ENCODE measurements around the gene FBXO33. TPM values are rescaled to one million over a fixed set of nuclear protein-coding genes. Genes with fewer than 3 reads are reported as not detected.

Gene FBXO33
- total RNA-seq, 1 experiment from 2014 or later: 21.9 TPM

DNA sequence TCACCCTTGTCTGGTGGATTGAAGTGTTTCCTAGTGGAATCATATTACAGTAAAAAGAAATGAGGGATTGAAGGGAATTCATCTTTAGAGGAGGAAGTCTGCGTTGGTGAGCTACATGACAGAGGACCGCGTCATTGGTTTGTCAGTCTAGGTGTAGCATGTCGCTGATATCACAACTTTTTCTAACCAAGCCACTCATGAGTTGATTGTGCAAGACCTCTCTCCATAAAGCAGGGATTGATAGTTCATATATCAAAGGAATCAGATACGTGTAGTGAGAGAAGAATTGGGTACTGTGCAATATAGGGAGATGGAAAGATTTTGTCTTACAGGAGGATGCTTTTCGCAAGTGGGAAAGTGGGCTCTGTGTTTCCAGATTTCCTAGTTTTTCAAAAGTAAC is 3.0 kb upstream of the FBXO33 start:
- H2AFZ ChIP-seq (ENCODE audit: low read length): no peak overlapping the region
- H3K9ac ChIP-seq (ENCODE audit: low read length): no peak overlapping the region
- peaks cover 10% of the 10 kb centered on the region; the same call in 1 of the 2 replicates for H4K20me1 ChIP-seq (ENCODE audit: low read length)
- H3K4me1 ChIP-seq (ENCODE audit: insufficient read depth, low read length): peaks cover 21% of the 10 kb centered on the region
- DNase-seq: no peak
- intact Hi-C loops (cut with micrococcal nuclease): no loop called here
- H3K79me2 ChIP-seq (ENCODE audit: low read length): peaks cover 12% of the 10 kb centered on the region
- H3F3A ChIP-seq (ENCODE audit: low read length, unreplicated experiment): no peaks in the 10 kb centered on the region
- ATAC-seq: no peak
- no peaks in the 10 kb centered on the region for H3K9me2 ChIP-seq (replicated peaks; ENCODE audit: low read length)
- CTCF ChIA-PET: no interaction called here
- no peak overlapping the region for H3K4me3 ChIP-seq (ENCODE audit: low read length)
- H3K27me3 ChIP-seq (ENCODE audit: low read length): no peaks in the 10 kb centered on the region
- H3K27ac ChIP-seq (ENCODE audit: low read length): no peak overlapping the region
- POLR2A ChIA-PET (ENCODE audit: unreplicated experiment): no interaction called here
- no peaks in the 10 kb centered on the region for H3K9me3 ChIP-seq (ENCODE audit: low read length)
- BruUV-seq (replicated peaks): no TSS peak
- no peaks in the 10 kb centered on the region for H3K36me3 ChIP-seq (ENCODE audit: low read depth, low read length)
- no peak overlapping the region for H3K4me2 ChIP-seq (ENCODE audit: low read length)
- TF ChIP-seq EZH2 (IDR thresholded peaks at IDR 0.05; ENCODE audit: low read length, unreplicated experiment) (no peak), EZH2phosphoT487 (IDR thresholded peaks at IDR 0.05; ENCODE audit: borderline replicate concordance, low read length) (no peak)
- TF ChIP-seq, protein P1, sequence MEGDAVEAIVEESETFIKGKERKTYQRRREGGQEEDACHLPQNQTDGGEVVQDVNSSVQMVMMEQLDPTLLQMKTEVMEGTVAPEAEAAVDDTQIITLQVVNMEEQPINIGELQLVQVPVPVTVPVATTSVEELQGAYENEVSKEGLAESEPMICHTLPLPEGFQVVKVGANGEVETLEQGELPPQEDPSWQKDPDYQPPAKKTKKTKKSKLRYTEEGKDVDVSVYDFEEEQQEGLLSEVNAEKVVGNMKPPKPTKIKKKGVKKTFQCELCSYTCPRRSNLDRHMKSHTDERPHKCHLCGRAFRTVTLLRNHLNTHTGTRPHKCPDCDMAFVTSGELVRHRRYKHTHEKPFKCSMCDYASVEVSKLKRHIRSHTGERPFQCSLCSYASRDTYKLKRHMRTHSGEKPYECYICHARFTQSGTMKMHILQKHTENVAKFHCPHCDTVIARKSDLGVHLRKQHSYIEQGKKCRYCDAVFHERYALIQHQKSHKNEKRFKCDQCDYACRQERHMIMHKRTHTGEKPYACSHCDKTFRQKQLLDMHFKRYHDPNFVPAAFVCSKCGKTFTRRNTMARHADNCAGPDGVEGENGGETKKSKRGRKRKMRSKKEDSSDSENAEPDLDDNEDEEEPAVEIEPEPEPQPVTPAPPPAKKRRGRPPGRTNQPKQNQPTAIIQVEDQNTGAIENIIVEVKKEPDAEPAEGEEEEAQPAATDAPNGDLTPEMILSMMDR (conservative IDR thresholded peaks at IDR 0.05; ENCODE audit: low read depth, low read length): no peak

DNA sequence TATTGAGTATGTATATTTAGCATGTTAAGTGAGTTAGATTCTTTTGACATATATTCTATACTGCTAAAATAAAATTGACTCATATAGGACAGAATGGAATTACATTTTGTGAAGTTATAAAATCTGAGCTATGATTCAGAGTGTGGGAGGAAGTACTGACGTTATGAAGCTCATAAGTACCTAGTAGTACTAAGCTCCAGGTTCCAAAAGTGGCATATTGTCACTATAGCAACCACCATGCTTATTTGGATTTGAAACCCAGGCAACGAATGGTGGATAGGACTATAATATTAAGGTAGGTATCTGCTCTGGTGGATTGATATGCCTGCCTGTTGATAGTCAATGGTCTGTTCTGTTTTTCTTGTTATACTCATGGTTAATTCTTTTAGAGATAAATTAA is 2.2 kb upstream of the FBXO33 start:
- H4K20me1 ChIP-seq (ENCODE audit: low read length): peaks cover 10% of the 10 kb centered on the region; the same call in 1 of the 2 replicates
- no peak overlapping the region for H3K27ac ChIP-seq (ENCODE audit: low read length)
- no peak for ATAC-seq
- H2AFZ ChIP-seq (ENCODE audit: low read length): no peak overlapping the region
- no peaks in the 10 kb centered on the region for H3K9me3 ChIP-seq (ENCODE audit: low read length)
- peak; percentile 50 for DNase-seq
- no peak overlapping the region for H3K4me3 ChIP-seq (ENCODE audit: low read length)
- no peak for TF ChIP-seq EZH2phosphoT487 (IDR thresholded peaks at IDR 0.05; ENCODE audit: borderline replicate concordance, low read length)
- no peak for TF ChIP-seq EZH2 (IDR thresholded peaks at IDR 0.05; ENCODE audit: low read length, unreplicated experiment)
- TF ChIP-seq, protein P1 (conservative IDR thresholded peaks at IDR 0.05; ENCODE audit: low read depth, low read length): no peak
- H3K79me2 ChIP-seq (ENCODE audit: low read length): peaks cover 20% of the 10 kb centered on the region
- H3K36me3 ChIP-seq (ENCODE audit: low read depth, low read length): no peaks in the 10 kb centered on the region
- H3K27me3 ChIP-seq (ENCODE audit: low read length): no peaks in the 10 kb centered on the region
- peaks cover 25% of the 10 kb centered on the region for H3K4me1 ChIP-seq (ENCODE audit: insufficient read depth, low read length)
- no peak overlapping the region for H3K9ac ChIP-seq (ENCODE audit: low read length)
- no peaks in the 10 kb centered on the region for H3K9me2 ChIP-seq (replicated peaks; ENCODE audit: low read length)
- no peaks in the 10 kb centered on the region for H3F3A ChIP-seq (ENCODE audit: low read length, unreplicated experiment)
- CTCF ChIA-PET: no interaction called here
- H3K4me2 ChIP-seq (ENCODE audit: low read length): peak overlapping the region; percentile 93; the same call in 1 of the 2 replicates
- POLR2A ChIA-PET (ENCODE audit: unreplicated experiment): interaction anchor here (0.5 kb wide), 1 partner anchor 309 kb away, joined by 4 read pairs; no protein-coding TSS in a partner anchor
- intact Hi-C loops (cut with micrococcal nuclease): no loop called here
- BruUV-seq (replicated peaks): no TSS peak

DNA sequence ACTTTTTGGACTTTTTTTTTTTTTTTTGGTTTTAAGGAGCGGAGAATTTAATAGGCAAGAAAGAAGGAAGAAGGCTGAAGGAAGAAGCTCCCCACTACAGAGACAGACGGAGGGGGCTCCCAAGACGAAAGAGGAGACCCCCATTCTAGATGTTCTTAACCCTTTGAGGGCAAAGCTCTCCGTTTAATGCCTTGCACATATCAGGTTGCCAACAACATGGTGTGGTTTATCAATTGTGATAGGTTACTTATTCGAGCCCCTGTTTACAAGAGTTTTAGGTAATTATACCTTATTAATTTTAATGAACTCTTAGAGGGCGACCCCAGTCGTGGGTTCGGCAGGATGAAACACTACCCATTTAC is 1.2 kb upstream of the FBXO33 start:
- ChIA-PET POLR2A (ENCODE audit: unreplicated experiment) (interaction anchor here (0.7 kb wide), 1 partner anchor 110 kb away, joined by 3 read pairs; no protein-coding TSS in a partner anchor), CTCF (interaction anchor here (0.6 kb wide), 1 partner anchor 35 kb away, joined by 5 read pairs; no protein-coding TSS in a partner anchor)
- peaks cover 10% of the 10 kb centered on the region; the same call in 1 of the 2 replicates for H4K20me1 ChIP-seq (ENCODE audit: low read length)
- H3K79me2 ChIP-seq (ENCODE audit: low read length): peaks cover 30% of the 10 kb centered on the region
- no peaks in the 10 kb centered on the region for H3F3A ChIP-seq (ENCODE audit: low read length, unreplicated experiment)
- TF ChIP-seq, protein P1 (conservative IDR thresholded peaks at IDR 0.05; ENCODE audit: low read depth, low read length): no peak
- no peak for TF ChIP-seq EZH2 (IDR thresholded peaks at IDR 0.05; ENCODE audit: low read length, unreplicated experiment)
- TF ChIP-seq EZH2phosphoT487 (IDR thresholded peaks at IDR 0.05; ENCODE audit: borderline replicate concordance, low read length): no peak
- peak overlapping the region; percentile 96 for H2AFZ ChIP-seq (ENCODE audit: low read length)
- H3K9me2 ChIP-seq (replicated peaks; ENCODE audit: low read length): no peaks in the 10 kb centered on the region
- H3K36me3 ChIP-seq (ENCODE audit: low read depth, low read length): no peaks in the 10 kb centered on the region
- peak overlapping the region; percentile 93 for H3K4me2 ChIP-seq (ENCODE audit: low read length)
- ATAC-seq (no peak), DNase-seq (no peak)
- no peaks in the 10 kb centered on the region for H3K9me3 ChIP-seq (ENCODE audit: low read length)
- peaks cover 25% of the 10 kb centered on the region for H3K4me1 ChIP-seq (ENCODE audit: insufficient read depth, low read length)
- H3K27me3 ChIP-seq (ENCODE audit: low read length): no peaks in the 10 kb centered on the region
- intact Hi-C loops (cut with micrococcal nuclease): loop anchor here (1.0 to 2.0 kb wide), 2 partner anchors 23 to 331 kb away; partner anchors contain the start of gene SEC23A
- peak overlapping the region; percentile 91 for H3K27ac ChIP-seq (ENCODE audit: low read length)
- H3K4me3 ChIP-seq (ENCODE audit: low read length): peak overlapping the region; percentile 75
- BruUV-seq (replicated peaks): no TSS peak
- peak overlapping the region; percentile 98 for H3K9ac ChIP-seq (ENCODE audit: low read length)

Measured in PC-3 (cell line).